Raji (cell line): ENCODE data around the gene CXCL5.

Source experiments
- POLR2A ChIP-seq: IDR thresholded peaks from 2 replicates; pipeline ENCODE4 v1.6.1; 2011; ENCODE audit warnings: low read depth, low read length, control low read depth; ENCODE audit not compliant: insufficient read depth

The CXCL5 gene

DNA sequence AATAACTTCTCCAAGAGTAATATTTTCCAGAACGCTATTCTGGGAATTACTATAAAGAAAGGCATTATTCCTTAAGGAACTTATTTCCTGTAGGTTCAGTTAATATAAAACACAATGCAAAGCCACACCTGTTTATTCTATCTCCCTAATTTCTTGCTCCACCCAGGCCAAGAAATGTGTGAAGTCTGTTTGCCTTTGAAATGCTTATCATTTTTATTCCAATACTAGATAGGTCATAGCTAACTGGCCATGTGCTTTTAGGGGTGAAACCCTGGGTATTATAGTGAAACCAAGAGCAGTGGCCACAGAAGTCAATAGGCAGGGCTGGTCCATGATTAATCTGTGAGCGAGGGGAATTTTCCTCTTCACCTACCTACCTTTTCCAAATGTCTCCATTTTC is 25.2 kb upstream of the CXCL5 start:
- TF ChIP-seq POLR2A = no peak

DNA sequence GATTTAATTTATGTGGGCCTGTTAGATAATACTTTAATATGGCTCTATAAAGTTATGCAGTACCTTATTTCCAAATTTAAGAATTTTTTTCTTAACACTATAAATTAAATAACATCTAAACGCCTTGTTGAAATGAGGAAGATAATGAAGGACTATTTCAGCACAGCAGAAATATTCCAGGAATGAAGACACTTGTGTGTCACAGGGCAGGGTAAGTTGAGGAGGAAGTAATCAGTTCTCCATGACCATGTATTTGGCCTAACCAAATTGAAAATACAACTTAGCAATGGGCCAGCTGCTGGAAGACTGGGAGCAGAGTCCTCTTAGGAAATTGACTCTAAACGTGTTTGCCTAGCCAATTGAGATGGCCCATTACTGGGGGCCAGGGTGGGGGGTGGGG is 23.1 kb upstream of the CXCL5 start:
- no peak for TF ChIP-seq POLR2A

DNA sequence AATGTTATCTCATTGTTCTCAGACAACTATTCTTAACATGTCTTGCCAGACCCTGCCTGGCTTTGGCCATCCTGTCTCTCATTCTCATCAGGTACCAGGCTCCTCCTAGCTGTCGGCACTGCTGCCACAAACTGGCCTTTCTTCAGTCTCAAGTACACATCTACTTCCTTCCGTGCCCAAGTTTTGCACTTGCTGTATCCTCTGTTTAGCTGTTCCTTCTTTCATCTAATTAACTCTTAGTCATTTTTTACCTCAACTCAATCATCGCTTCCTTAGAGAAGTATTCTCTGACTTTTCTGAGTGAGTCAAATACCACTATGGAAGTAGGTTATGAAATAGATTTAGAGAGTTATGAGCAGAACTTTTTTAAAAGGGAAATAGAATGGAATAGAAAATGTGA is 20.3 kb upstream of the CXCL5 start:
- TF ChIP-seq POLR2A = no peak

DNA sequence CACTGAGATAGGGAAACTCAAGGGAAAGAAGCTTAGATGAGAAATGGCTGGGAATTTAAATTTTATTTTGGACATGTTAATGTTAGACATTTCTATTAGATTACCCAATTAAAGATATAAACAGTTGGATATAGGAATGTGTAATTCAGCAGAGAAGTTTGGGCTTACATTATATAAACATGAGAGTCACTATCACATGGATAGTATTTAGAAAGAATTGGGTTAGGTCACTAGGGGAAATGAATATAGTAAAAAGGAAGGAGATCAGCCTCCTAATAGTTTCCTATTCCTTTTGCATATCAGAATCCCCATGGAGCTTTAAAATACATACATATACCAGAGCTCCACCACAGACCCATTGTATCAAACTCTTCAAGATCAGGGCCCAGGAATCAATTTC is 19.6 kb upstream of the CXCL5 start:
- TF ChIP-seq POLR2A = no peak

DNA sequence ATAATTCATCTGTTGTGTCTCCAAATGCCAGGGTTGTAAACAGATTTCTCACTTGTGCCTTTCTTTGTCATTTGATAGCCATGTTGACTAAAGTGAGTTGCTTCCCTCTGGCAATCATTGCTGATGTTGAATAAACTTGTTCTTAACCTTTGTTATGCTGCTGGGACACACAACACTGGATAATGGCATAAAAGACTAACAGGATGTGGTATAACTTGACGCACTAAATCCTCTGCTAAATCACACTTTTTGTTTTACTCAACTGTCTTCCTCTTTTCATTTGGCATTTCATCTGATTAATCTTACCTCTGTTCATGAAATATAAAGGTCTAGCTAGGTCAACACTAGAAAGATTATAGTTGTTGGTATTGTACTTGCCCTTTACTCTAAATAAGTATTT is 17.6 kb upstream of the CXCL5 start:
- TF ChIP-seq POLR2A = no peak

DNA sequence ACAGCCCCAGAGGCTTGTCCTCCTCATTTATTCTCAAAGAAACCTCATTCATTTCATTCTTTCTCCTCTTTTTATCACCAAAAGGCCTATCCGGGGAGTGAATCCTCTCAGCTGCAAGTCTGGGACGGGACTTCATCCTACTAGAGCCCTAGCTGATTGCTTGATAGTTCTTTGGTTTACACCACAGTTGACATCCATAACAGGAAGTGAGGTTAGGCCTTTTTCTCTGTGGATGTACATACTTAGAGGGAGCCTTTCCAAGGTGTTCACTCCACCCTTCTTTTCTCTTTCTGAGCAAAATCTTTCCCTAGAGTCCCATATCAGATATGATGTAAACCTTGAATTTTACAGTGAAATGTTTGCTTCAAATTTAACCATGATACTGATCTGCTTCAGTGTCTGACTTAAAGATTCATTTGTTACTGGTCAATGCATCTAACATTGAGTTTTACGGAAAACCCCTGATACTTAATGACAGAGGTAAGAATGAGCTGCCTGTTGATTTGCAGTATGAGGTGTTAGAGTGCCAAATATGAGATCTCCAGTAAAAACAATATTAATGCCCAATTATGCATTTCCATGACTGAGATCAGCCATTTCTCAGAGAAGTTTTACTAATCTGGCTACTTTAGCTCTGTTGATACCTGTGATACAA is 16.8 kb upstream of the CXCL5 start:
- TF ChIP-seq POLR2A = no peak

DNA sequence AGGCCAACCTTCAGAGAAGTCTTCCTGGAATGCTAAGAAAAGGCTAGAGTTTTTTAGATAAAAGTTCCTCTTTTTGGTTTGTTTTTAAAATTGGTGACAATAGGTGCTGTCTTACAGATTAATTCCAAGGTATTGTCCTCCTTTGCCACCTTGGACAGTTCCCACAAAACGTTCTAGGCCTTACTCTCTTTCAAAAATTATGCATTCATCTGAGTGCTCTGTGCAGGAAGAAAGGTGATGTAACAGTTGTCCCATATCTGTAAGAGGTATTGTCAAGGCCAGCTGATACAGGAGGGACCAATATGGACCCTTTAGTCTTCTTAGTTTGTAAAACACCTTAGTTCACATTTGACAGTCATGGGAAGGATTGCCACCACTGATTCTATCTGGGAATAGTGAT is 15.9 kb upstream of the CXCL5 start:
- TF ChIP-seq POLR2A = no peak

DNA sequence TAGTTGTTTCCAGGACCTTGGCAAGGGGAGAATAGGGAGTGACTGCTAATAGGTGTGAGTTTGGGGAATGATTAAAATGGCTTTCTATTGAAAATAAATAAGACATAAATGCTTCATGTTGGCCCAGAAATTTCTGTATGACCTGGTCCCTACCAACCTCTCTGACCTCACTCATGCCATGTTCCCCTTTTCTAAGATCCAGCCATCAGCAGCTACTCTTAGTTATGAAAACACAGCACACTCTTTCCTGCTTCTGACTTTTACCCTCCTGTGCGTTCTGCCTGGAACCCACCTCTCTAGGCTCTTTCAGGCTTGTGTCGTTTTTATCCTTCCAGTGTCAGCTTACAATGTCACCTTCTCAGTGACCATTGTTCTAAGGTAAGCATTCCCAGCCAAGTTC is 14.8 kb upstream of the CXCL5 start:
- TF ChIP-seq POLR2A = no peak

DNA sequence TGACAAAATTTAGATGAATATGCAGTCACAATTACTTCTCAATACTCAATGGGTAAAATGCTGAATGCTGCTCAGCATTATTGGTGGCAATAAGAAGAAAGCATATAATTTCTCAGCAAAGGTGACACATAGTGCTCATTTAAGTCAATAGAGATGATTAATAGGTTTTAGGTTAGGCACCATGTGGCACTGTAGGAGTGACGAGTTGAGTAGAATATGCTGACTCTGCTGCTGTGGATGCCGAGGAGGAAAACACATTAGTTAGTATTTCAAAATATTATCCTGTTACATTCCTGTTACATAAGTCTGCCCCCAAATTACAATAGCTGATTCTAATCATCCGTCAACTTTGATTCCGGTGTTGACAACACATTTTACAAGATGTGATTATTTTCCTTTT is 13.7 kb upstream of the CXCL5 start:
- TF ChIP-seq POLR2A = no peak

DNA sequence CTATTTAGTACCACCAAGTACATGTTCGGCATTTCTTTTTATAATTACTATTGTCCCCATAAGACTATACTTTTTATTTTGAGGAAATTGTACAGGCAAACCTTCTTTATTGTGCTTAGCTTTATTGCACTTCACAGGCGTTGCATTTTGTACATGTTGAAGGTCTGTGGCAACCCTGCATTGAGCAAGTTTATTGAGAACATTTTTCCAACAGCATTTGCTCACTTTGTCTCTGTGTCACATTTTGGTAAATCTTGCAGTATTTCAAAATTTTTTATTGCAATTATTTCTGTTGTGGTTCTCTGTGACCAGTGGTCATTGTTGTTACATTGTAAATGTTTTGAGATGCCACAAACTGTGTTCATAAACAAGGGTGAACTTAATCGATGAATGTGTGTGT is 10.8 kb upstream of the CXCL5 start:
- TF ChIP-seq POLR2A = no peak

DNA sequence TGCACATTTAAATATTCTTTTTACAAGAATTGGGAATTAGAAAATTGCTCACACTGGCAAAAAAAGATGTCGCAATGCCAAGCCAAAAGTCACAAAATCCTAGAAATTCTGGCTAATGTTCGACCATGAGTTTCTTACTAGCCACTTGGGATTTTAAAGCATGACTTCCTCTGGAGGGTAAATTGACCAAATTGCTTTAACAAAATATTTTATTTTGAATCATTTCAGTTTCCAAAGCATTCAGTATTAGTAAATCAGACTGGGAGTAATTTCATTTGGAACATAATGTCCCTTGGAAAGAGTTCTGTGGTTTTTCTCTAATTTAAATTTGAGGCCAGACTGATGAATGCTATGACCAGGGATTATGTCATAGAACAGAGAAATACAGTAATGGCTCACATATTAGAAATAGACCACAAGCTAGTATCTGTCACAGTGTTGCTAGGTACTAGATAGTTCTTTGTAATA is 7.6 kb upstream of the CXCL5 start:
- TF ChIP-seq POLR2A = no peak

DNA sequence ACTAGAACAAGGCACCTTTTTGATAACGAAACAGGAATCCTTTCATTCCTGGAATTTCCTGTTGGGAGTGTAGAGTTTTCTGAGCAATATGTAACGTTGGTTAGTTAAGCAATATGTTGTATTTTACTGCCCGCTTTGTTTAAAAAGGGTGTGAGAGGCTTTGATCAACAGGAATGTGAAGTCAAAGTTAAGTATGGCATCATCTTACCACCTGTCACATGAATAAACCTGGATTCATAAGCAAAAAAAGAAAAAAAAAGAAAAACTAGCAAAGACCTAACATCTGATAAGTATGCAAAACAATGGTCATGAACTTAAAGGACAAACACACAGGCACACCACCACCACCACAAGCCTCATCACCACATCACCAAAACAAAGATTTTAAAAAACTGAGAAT is 7.1 kb upstream of the CXCL5 start:
- no peak for TF ChIP-seq POLR2A

DNA sequence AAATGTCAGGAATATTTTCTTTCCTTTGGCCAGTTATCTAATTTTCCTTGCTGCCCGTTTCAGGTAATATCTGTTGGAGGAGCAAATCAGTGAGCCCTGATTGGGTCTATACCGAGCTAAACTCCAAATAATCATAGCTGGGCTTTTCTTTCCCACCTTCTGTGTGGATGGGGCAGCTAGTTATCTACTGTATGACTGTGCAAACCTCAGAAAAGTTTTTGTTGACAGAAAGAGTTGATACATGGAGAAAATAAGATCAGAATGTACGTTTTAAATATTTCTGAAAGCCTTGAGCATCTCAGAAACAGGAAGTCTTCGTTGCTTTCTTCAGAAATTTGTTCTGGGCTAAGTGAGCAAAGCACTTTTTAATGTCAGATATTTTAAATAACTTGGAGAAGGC is 6.2 kb upstream of the CXCL5 start:
- no peak for TF ChIP-seq POLR2A

DNA sequence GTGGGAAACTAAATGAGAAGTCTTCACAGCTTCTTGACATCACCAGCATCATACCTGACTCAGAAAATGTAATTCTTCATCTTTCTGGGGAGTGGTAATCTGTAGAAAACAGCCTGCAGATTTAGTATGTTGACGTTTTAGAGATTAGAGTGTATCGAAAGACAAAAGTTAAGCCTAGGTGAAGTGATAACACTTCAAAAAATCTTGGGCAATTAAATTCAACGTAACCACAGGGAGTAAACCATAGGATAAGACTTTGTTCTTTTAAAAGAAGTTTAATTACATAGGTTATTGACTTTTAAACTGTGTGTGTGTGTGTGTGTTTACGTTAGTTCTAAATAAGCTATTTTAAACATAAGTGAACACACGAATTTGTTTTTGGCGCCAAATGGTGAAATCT is 1.8 kb upstream of the CXCL5 start:
- no peak for TF ChIP-seq POLR2A

DNA sequence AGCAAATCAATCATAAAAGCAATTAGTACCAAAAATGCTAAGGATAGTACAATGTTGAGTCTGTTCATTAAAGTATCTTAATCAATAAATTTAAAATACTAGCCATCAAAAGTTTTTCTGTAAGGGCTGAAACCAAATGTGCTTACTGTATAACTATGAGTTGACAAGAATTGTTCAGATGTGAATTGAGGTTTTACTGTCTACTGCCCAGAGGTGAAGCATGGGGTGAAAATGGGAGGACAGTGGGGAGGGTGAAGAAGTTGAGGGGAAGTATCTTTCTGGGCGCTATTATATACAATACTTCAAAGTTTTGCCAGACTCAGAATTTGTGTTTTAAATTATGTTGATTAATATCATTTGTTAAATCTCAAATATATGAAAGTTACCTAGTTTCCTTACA is 6.4 kb downstream of the CXCL5 start:
- TF ChIP-seq POLR2A = no peak

DNA sequence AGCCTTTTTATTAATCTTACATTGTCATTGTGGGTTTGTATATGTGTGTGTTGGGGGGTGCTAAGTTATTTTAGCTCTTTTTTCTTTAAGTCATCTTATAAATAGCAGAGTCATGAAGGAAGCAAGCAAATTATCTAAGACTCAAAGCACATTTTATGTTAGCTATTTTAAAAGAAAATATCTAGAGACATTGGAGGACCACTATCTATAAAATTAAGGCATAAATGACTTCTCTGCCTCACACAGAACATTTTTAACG is 6.8 kb downstream of the CXCL5 start:
- no peak for TF ChIP-seq POLR2A

DNA sequence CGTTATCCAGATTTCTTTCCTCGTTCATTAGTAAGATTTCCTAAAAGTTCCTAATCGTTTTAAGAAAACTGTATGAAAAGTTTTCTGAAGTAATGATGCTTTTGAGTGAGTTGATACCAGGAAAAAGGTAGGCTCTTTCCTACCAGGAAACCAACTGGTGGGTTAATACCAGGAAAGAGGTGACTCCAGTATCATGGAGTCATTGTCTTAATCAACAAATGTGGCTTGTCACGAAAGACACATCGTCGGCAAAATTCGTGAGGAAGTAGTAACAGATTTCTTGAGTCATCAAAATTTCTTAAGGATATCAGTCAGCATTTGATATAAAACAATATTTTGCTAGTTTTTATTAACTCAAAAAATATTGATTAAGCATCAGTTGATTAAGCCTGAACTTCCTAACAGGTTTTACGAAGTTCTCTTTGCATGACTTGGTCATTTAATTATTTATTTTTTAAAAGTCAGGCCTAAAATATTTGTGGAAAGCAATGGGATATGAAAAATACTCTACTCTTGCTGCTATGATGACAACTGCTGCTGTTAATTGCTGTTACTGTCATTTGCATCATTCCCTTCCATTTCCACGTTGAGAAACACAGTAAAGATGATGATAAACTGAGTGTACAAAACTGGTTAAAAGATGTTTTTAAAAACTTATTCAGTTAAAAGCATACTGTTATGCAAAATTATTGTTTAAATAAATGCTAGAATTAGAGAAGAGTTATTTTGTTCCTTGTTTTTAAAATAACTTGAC is 7.3 kb downstream of the CXCL5 start:
- TF ChIP-seq POLR2A = no peak

DNA sequence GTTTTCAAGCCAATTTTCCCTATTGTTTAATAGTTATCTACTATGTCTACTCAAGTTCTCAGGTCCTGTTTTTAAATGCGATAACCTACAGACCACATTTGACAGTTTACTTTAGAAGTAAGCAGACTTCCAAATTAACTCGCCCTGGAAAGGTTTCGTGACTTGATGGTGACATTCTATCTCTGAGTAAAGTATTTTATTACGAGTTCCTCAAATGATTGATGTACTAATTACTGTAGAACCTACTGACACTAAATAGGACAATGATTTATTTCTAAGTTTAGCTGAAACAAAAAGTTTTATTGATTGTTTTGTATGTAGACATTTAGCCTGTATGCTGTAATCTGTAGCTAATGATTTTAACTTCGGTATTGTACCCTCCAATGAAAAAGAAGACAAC is 8.5 kb downstream of the CXCL5 start:
- TF ChIP-seq POLR2A = no peak

DNA sequence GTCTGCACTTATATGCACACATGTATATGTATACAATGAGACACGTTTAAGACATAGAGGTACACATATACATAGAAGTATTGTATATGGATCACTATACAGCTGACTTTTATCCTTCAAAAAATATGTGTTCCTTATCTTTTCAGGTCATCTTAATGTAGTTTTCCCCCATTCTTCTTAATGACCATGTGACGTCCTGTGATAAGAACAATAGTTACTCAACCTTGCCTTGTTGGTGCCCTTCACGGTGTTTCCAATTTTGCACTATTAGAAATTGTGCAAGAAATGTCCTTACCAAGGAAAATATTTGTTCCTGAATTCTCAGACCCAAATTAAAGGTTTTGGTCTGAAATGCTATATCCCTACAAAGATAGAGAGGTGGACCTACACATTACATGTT is 9.4 kb downstream of the CXCL5 start:
- no peak for TF ChIP-seq POLR2A
